ENCODE results near the gene SLC23A2. TPM values are rescaled to one million over a fixed set of nuclear protein-coding genes. Genes with fewer than 3 reads are reported as not detected.
"Not testable (repeated sequence)": the region's sequence is repeated elsewhere in the genome, so short reads cannot be mapped to it uniquely, and the experiment has no call there.

SLC23A2 gene
- total RNA-seq, 1 donor from 2014 or later: 58.8 TPM

GRCh38 chr20:4876731-4877130, 124.6 kb downstream of the SLC23A2 start:
- no peak for DNase-seq (ENCODE audit: low spot score)

GRCh38 chr20:4876301-4876700, 125.0 kb downstream of the SLC23A2 start:
- no peak for DNase-seq (ENCODE audit: low spot score)

DNA sequence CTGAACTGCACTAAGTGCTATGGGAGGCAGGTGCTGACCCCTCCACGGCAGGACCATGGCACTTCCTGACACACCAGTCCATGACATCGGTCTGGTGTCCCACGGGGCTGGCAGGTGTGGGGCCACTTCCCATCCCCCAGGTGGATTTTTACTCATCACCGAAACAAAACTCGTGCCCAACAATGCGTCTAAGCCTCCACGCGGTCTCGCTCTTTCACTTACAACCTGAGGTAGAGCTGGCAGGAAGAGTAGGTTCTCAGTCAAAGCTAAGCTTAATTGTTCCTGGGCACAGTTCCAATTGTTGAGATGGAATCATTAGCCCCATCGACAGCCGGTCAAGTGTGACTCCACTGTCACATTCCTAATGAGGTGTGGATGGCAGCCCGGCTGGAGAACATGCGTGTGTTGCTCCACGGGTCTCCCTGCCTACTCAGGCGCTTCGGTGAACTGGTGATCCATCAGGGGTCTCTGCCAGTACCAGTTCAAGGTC, 125.7 kb downstream of the SLC23A2 start:
- DNase-seq (ENCODE audit: low spot score): no peak

DNA sequence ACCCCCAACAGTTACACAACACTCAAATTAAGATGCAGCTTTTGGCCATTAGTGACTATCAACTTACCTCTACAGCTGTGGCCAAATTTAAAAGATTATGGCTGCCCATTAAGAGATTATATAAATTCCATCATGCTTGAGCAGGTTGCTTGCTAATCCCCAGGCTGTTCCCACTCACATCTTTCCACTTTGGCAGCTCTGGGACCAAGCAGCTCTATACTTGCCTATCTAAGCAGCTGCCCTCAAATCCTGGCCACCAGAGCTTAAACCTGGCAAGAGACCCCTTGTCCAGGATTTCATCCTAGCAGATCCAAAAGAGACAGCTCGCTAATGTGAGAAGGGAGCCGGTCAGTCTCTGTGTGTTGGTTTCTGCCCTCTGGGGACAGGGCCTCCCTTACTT, 127.9 kb downstream of the SLC23A2 start:
- DNase-seq (ENCODE audit: low spot score): no peak

DNA sequence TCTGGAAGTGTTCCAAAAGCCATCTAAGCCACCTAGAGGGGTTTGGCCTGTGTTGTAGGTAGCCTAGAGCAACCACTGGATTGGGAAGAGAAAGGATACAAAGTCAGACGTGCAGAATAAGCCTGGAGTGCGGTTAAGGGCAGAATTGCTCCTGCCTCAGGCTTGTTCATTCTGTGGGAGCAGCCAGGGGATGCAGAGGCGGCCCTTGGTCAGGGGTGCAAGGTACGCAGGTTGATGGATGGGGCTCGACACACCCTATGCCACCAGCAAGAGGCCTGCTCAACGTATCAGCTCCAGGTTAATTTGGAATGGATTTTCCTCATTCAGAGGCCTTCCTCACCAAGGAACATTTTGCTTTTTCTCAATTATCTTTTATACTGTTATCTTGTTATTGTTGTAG, 129.8 kb downstream of the SLC23A2 start:
- no peak for DNase-seq (ENCODE audit: low spot score)

GRCh38 chr20:4870906-4871305, 130.4 kb downstream of the SLC23A2 start:
- DNase-seq (ENCODE audit: low spot score): no peak

- no peak for DNase-seq (ENCODE audit: low spot score)
Measured at GRCh38 chr20:4869290-4870193, 131.8 kb downstream of the SLC23A2 start.

GRCh38 chr20:4867051-4867450, 134.3 kb downstream of the SLC23A2 start:
- peak; percentile 62 for DNase-seq (ENCODE audit: low spot score)

DNA sequence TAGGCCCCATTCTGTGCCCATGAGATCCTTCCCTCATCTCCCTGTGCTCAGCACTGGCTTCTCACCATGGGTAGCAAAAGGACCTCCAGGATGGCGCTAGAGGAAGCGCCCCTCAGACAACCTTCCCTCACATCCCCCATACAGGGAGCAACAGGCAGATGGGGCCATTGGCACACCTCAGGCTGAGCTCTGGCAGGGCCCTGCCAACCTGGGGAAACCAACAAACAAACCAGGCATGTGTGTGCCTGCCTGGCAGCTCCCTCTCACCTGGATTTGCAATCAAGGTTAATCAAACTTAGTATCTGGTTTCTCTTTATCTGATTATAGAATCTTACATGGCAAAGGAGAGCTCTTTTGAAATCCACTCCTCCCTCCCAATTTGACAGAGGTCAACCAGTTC, 134.9 kb downstream of the SLC23A2 start:
- peak; percentile 70 for DNase-seq (ENCODE audit: low spot score)

- no peak for DNase-seq (ENCODE audit: low spot score)
Measured at GRCh38 chr20:4864311-4864752, 137.0 kb downstream of the SLC23A2 start.

GRCh38 chr20:4862661-4863060, 138.6 kb downstream of the SLC23A2 start:
- no peak for DNase-seq (ENCODE audit: low spot score)

GRCh38 chr20:4861961-4862360, 139.3 kb downstream of the SLC23A2 start:
- no peak for DNase-seq (ENCODE audit: low spot score)

- no peak for DNase-seq (ENCODE audit: low spot score)
Measured at GRCh38 chr20:4858000-4858399, 143.3 kb downstream of the SLC23A2 start.

GRCh38 chr20:4856022-4856755, 145.1 kb downstream of the SLC23A2 start:
- no peak for DNase-seq (ENCODE audit: low spot score)

DNA sequence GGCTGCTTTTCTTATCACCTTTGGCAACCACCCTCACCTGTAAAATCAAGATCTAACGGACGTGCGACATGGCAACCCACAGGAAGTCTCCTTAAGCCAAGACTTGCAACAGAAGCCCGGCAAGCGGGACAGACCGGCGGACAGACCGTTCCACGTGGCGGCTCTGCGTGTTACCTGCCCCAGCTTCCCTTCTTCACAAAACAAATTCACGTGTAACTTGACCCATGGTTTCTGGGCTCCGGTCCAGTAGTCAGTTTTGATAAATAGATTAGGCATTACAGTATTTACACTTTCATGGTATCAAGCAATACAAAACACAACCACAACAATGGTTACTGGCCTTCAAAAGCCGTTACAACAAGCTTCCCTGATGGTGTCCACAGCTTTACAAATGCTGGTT, 145.8 kb downstream of the SLC23A2 start:
- DNase-seq (ENCODE audit: low spot score): no peak

GRCh38 chr20:4855097-4855496, 146.2 kb downstream of the SLC23A2 start:
- DNase-seq (ENCODE audit: low spot score): no peak

GRCh38 chr20:4854561-4854901, 146.8 kb downstream of the SLC23A2 start:
- no peak for DNase-seq (ENCODE audit: low spot score)

GRCh38 chr20:4853757-4854560, 147.4 kb downstream of the SLC23A2 start:
- no peak for DNase-seq (ENCODE audit: low spot score)

- DNase-seq (ENCODE audit: low spot score): no peak
Measured at GRCh38 chr20:4853004-4853403, 148.3 kb downstream of the SLC23A2 start.

DNA sequence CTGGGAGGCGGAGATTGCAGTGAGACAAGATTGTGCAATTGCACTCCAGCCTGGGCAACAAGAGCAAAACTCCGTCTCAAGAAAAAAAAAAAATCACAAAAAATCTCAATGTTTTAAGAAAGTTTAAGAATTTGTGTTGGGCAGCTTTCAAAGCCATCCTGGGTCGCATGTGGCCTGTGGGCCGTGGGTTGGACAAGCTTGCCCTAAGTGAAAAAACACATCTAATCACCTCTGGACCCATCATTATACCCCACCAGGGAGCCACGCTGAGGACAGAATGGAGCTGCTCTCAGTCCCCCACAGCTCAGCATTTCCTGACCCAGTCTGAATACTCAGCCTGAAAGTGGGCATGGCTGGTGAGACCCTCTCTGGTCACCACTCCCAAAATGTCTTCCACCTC, 150.3 kb downstream of the SLC23A2 start:
- DNase-seq (ENCODE audit: low spot score): no peak

GRCh38 chr20:4848829-4849228, 152.5 kb downstream of the SLC23A2 start:
- DNase-seq (ENCODE audit: low spot score): not testable (repeated sequence)

DNA sequence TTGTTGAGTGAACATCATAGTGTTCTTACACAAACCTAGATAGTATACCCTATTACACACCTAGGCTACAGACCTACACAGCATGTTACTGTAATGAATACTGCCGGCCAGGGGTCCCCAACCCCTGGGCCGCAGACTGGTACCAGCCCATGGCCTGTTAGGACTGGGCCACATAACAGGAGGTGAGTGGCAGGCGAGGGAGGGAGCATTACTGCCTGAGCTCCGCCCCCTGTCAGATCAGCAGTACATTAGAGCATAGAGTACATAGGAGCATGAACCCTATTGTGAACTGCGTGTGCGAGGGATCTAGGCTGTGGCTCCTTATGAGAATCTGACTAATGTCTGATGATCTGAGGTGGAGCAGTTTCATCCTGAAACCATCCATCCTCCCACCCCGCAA, 153.3 kb downstream of the SLC23A2 start:
- DNase-seq (ENCODE audit: low spot score): no peak
